Endodermal cell (in vitro differentiated cells): Measurements from ENCODE around the gene MEI4. TPM values are rescaled to one million over a fixed set of nuclear protein-coding genes. Genes with fewer than 3 reads are reported as not detected.

Experiments used
- DNase-seq: peaks from one replicate; pipeline ENCODE4 v3.0.0-alpha.2; 2017
- H3K27ac ChIP-seq: 2 replicates; pipeline ENCODE4 v1.5.1; 2013; ENCODE audit warnings: mild to moderate bottlenecking, low read depth, low read length, moderate library complexity
- H3K27me3 ChIP-seq: 2 replicates; pipeline ENCODE4 v1.6.1; 2013; ENCODE audit warnings: mild to moderate bottlenecking, low read length, moderate library complexity; ENCODE audit not compliant: insufficient read depth, control insufficient read depth, poor library complexity, severe bottlenecking
- H3K36me3 ChIP-seq: 2 replicates; pipeline ENCODE4 v1.7.0; 2013; ENCODE audit warnings: mild to moderate bottlenecking, low read length, moderate library complexity; ENCODE audit not compliant: control insufficient read depth, insufficient read depth
- H3K4me1 ChIP-seq: one replicate; pipeline ENCODE4 v1.7.0; 2013; ENCODE audit warnings: low read length; ENCODE audit not compliant: control insufficient read depth, insufficient read depth
- H3K4me3 ChIP-seq: 2 replicates; pipeline ENCODE4 v1.5.1; 2013; ENCODE audit warnings: mild to moderate bottlenecking, low read length, moderate library complexity
- H3K9ac ChIP-seq: 2 replicates; pipeline ENCODE4 v1.6.1; 2013; ENCODE audit warnings: mild to moderate bottlenecking, low read length, moderate library complexity; ENCODE audit not compliant: poor library complexity, severe bottlenecking; ENCODE audit errors: extremely low read depth
- H3K9me3 ChIP-seq: 2 replicates; pipeline ENCODE4 v1.6.1; 2013; ENCODE audit warnings: mild to moderate bottlenecking, low read length, moderate library complexity; ENCODE audit not compliant: control insufficient read depth
- H3K27ac Mint-ChIP-seq: 2 replicates; pipeline ENCODE4 v1.8.0; 2020; ENCODE audit warnings: mixed read lengths
- H3K27me3 Mint-ChIP-seq: 2 replicates; pipeline ENCODE4 v1.8.0; 2021; ENCODE audit warnings: mild to moderate bottlenecking, mixed read lengths; ENCODE audit not compliant: insufficient read depth
- H3K36me3 Mint-ChIP-seq: 2 replicates; pipeline ENCODE4 v1.8.0; 2020; ENCODE audit warnings: low read depth, mixed read lengths
- H3K4me1 Mint-ChIP-seq: 2 replicates; pipeline ENCODE4 v1.8.0; 2020; ENCODE audit warnings: mixed read lengths
- H3K4me3 Mint-ChIP-seq: 2 replicates; pipeline ENCODE4 v1.8.0; 2020; ENCODE audit warnings: mild to moderate bottlenecking, moderate library complexity, mixed read lengths
- H3K9me3 Mint-ChIP-seq: 2 replicates; pipeline ENCODE4 v1.8.0; 2020; ENCODE audit warnings: mild to moderate bottlenecking, mixed read lengths
- WGBS, 2 experiments: methylation state at CpG; one replicate each; pipeline versions ENCODE4 v1.1.5 to v1.1.7; 2013; ENCODE audit warnings: missing lambda C conversion rate in 2 of 2, mixed read lengths in 1 of 2; ENCODE audit not compliant: insufficient coverage in 1 of 2, insufficient read length in 1 of 2; 5-methylcytosine and 5-hydroxymethylcytosine counted together
- total RNA-seq, 2 donors: library from RNA; stranded (reverse); fragmentation: NEBNext Ultra II Directional in 1 of 2; extraction: Animal tissue kit (Norgen Biotek cat#: 25700) in 1 of 2; gene quantifications; 2 replicates in 1 of 2; 3 replicates in 1 of 2; pipeline ENCODE4 v1.2.1, GENCODE V29; 2021
- TF ChIP-seq, protein P1 (sequence below): fragments of 200-600 bp; sonication (generic); conservative IDR thresholded peaks from 2 replicates; pipeline ENCODE4 v1.5.0; 2021; ENCODE audit warnings: antibody characterized with exemption, mild to moderate bottlenecking

The MEI4 gene
- total RNA-seq, 2 donors from 2014 or later: 0.62 to 0.84 TPM

DNA sequence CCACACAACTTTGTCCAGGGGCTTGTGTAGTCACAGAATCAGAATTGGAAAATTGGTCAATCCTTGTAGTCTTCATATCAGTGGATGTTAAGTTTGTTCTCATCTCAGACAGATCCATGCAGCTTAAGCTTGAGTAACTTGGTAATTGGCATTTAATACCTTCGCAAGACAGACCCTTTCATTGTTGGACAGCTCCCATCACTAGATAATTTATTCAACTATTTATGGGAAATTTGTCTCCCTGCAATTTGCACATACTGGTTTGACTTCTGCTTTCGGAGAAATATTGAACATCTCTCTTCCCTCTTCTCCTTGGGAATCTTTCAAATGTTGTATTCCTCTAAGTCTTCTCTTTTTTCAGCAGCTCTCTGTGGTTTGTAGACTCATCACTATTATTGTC is 17.1 kb downstream of the MEI4 start:
- TF ChIP-seq, protein P1, sequence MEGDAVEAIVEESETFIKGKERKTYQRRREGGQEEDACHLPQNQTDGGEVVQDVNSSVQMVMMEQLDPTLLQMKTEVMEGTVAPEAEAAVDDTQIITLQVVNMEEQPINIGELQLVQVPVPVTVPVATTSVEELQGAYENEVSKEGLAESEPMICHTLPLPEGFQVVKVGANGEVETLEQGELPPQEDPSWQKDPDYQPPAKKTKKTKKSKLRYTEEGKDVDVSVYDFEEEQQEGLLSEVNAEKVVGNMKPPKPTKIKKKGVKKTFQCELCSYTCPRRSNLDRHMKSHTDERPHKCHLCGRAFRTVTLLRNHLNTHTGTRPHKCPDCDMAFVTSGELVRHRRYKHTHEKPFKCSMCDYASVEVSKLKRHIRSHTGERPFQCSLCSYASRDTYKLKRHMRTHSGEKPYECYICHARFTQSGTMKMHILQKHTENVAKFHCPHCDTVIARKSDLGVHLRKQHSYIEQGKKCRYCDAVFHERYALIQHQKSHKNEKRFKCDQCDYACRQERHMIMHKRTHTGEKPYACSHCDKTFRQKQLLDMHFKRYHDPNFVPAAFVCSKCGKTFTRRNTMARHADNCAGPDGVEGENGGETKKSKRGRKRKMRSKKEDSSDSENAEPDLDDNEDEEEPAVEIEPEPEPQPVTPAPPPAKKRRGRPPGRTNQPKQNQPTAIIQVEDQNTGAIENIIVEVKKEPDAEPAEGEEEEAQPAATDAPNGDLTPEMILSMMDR: no peak
- Mint-ChIP-seq H3K4me3 (no peak overlapping the region), H3K27me3 (no peaks in the 10 kb centered on the region), H3K9me3 (no peaks in the 10 kb centered on the region), H3K36me3 (no peaks in the 10 kb centered on the region), H3K4me1 (peaks cover 10% of the 10 kb centered on the region), H3K27ac (no peak overlapping the region)
- Histone ChIP-seq H3K27me3 (no peaks in the 10 kb centered on the region), H3K9ac (no peak overlapping the region), H3K4me1 (no peaks in the 10 kb centered on the region), H3K36me3 (no peaks in the 10 kb centered on the region), H3K4me3 (no peak overlapping the region), H3K27ac (no peak overlapping the region), H3K9me3 (no peaks in the 10 kb centered on the region)
- DNase-seq: no peak
- WGBS, 2 experiments: 88 to 100% methylated on average over 2 of the region's 2 CpGs

DNA sequence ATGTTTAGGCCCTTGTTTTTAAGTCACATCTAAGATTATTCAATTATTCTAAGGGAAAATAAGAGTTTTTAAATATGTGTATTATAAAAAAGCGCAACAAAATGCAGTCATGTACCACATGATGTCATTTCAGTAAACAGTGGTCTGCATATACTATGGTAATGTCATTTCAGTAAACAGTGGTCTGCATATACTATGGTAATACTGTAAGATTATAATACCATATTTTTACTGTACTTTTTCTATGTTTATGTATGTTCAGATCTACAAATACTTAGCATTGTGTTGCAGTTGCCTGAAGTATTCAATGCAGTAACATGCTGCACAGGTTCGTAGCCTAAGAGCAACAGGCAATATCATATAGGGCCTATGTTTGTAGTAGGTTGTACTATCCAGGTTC is 21.4 kb downstream of the MEI4 start:
- Histone ChIP-seq H3K36me3 (no peaks in the 10 kb centered on the region), H3K4me1 (no peaks in the 10 kb centered on the region), H3K9ac (no peak overlapping the region), H3K27ac (no peak overlapping the region), H3K9me3 (no peaks in the 10 kb centered on the region), H3K27me3 (no peaks in the 10 kb centered on the region), H3K4me3 (no peak overlapping the region)
- Mint-ChIP-seq H3K27ac (no peak overlapping the region), H3K4me3 (no peak overlapping the region), H3K27me3 (no peaks in the 10 kb centered on the region), H3K9me3 (no peaks in the 10 kb centered on the region), H3K36me3 (no peaks in the 10 kb centered on the region), H3K4me1 (peaks cover 10% of the 10 kb centered on the region)
- TF ChIP-seq, protein P1: no peak
- 89% methylated on average over 2 of the region's 2 CpGs; no CpG with 5 or more reads in 1 of the 2 experiments for WGBS, 2 experiments
- DNase-seq: no peak

DNA sequence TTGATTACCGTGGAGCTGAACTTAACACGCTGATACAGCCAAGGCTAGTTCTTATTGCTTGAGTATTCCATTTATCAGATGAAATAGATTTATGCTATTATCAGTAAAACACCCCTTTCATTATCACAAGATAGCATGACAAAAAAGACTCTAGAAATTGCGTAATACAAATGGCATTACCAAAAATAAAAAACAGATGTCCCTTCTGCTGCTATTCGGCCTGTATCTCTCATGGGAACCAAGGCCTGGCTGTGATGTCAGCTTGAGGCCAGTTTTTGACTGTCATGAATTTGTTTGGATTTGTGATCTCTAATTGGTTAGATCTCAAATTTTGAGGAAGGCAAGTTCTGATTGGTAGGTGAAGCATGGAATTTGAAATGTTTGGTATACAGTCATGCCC is 25.2 kb downstream of the MEI4 start:
- H3K27ac ChIP-seq: no peak overlapping the region
- TF ChIP-seq, protein P1: no peak
- no peak overlapping the region for H3K4me3 ChIP-seq
- no peak for DNase-seq
- H3K4me3 Mint-ChIP-seq: no peak overlapping the region
- H3K4me1 ChIP-seq: no peaks in the 10 kb centered on the region
- 95 to 100% methylated on average over 2 to 4 of the region's 4 CpGs for WGBS, 2 experiments
- no peaks in the 10 kb centered on the region for H3K27me3 ChIP-seq
- no peak overlapping the region for H3K27ac Mint-ChIP-seq
- H3K36me3 ChIP-seq: no peaks in the 10 kb centered on the region
- no peaks in the 10 kb centered on the region for H3K9me3 ChIP-seq
- H3K27me3 Mint-ChIP-seq: no peaks in the 10 kb centered on the region
- no peaks in the 10 kb centered on the region for H3K36me3 Mint-ChIP-seq
- no peak overlapping the region for H3K9ac ChIP-seq
- peaks cover 10% of the 10 kb centered on the region for H3K4me1 Mint-ChIP-seq
- H3K9me3 Mint-ChIP-seq: no peaks in the 10 kb centered on the region
